Astrocyte of the spinal cord (primary cell): ENCODE results near the gene ZFYVE27.

ENCODE experiments used
- DNase-seq: peaks from one replicate; pipeline ENCODE4 v3.0.0; 2011; ENCODE audit warnings: low read depth, low spot score
- H3K4me3 ChIP-seq: 2 replicates; pipeline ENCODE4 v1.5.1; 2011; ENCODE audit warnings: low read depth, mild to moderate bottlenecking, low read length, moderate library complexity
- CTCF ChIP-seq: IDR thresholded peaks from 2 replicates; pipeline ENCODE4 v1.5.1; 2012; ENCODE audit warnings: low read depth, mild to moderate bottlenecking, low read length, inconsistent platforms
- in situ Hi-C: cut with HindIII; loops from 2 replicates; pipeline ENCODE4 v1.10.0; 2017; ENCODE audit warnings: low sequenced_read_pairs

The ZFYVE27 gene

GRCh38 chr10:97718178-97718577, 18.8 kb upstream of the ZFYVE27 start:
- DNase-seq = no peak
- no peak for TF ChIP-seq CTCF
- in situ Hi-C loops = no loop called here
- no peak overlapping the region for H3K4me3 ChIP-seq

GRCh38 chr10:97718659-97719142, 18.2 kb upstream of the ZFYVE27 start:
- no peak for DNase-seq
- in situ Hi-C loops = no loop called here
- H3K4me3 ChIP-seq = no peak overlapping the region
- TF ChIP-seq CTCF = no peak

- no peak for DNase-seq
- in situ Hi-C loops = no loop called here
Observed at GRCh38 chr10:97719602-97720001, 17.3 kb upstream of the ZFYVE27 start.

GRCh38 chr10:97721871-97722780, 14.8 kb upstream of the ZFYVE27 start:
- TF ChIP-seq CTCF = no peak
- in situ Hi-C loops = no loop called here
- H3K4me3 ChIP-seq = no peak overlapping the region
- DNase-seq = no peak

More at GRCh38 chr10:97719602-97720001, 17.3 kb upstream of the ZFYVE27 start:
- H3K4me3 ChIP-seq = no peak overlapping the region
- no peak for TF ChIP-seq CTCF

GRCh38 chr10:97723001-97723400, 13.9 kb upstream of the ZFYVE27 start:
- in situ Hi-C loops = no loop called here
- DNase-seq = no peak
- no peak overlapping the region for H3K4me3 ChIP-seq
- no peak for TF ChIP-seq CTCF

- H3K4me3 ChIP-seq = no peak overlapping the region
- no peak for TF ChIP-seq CTCF
- no peak for DNase-seq
- in situ Hi-C loops = no loop called here
Observed at GRCh38 chr10:97724341-97724941, 12.5 kb upstream of the ZFYVE27 start.
